Ishikawa (cell line): Measurements from ENCODE around the gene C3orf18.

Experiments
- CEBPB ChIP-seq: IDR thresholded peaks from 2 replicates; pipeline ENCODE4 v1.6.1; 2012
- CREB1 ChIP-seq: IDR thresholded peaks from 2 replicates; pipeline ENCODE4 v1.6.1; 2012; ENCODE audit warnings: low read depth
- EP300 ChIP-seq: IDR thresholded peaks from 2 replicates; pipeline ENCODE4 v1.6.1; 2012; ENCODE audit warnings: borderline replicate concordance
- FOXM1 ChIP-seq: IDR thresholded peaks from 2 replicates; pipeline ENCODE4 v1.6.1; 2012; ENCODE audit warnings: low read depth, borderline replicate concordance
- MAX ChIP-seq: IDR thresholded peaks from 2 replicates; pipeline ENCODE4 v1.6.1; 2012
- REST ChIP-seq: IDR thresholded peaks from 2 replicates; pipeline ENCODE4 v1.6.1; 2012; ENCODE audit warnings: low read depth, mild to moderate bottlenecking
- TAF1 ChIP-seq: IDR thresholded peaks from 2 replicates; pipeline ENCODE4 v1.6.1; 2012; ENCODE audit warnings: low read depth, mild to moderate bottlenecking
- TCF12 ChIP-seq: IDR thresholded peaks from 2 replicates; pipeline ENCODE4 v1.6.1; 2012; ENCODE audit warnings: low read depth
- USF1 ChIP-seq: IDR thresholded peaks from 2 replicates; pipeline ENCODE4 v1.6.1; 2012
- YY1 ChIP-seq: IDR thresholded peaks from 2 replicates; pipeline ENCODE4 v1.6.1; 2012; ENCODE audit warnings: low read depth

DNA sequence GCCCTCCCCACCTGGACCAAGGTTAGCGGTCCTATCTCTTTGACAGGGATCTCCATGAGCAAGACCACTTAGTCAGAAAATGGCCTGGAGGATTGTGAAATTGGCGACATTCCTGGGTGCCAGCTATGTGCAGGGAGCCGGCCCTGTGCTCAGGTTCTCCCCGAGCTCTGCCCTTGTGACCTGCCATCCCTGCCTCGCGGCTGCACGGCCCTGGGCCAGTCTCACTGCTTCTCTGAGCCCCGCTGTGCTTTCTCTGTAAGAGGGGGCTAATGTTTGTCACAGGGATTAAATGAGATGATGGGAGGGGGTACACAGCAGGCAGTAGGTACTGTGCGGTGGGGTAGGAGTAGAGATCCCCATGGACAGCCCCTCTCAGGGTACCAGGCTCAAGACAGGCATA lies 14.9 kb downstream of the C3orf18 start:
- no peak for TF ChIP-seq YY1
- TF ChIP-seq CREB1, result no peak
- no peak for TF ChIP-seq USF1
- no peak for TF ChIP-seq EP300
- no peak for TF ChIP-seq FOXM1
- no peak for TF ChIP-seq TCF12
- no peak for TF ChIP-seq REST
- no peak for TF ChIP-seq MAX
- no peak for TF ChIP-seq CEBPB
- TF ChIP-seq TAF1, result no peak
